Stimulated activated CD8-positive, alpha-beta memory T cell treated with anti-CD3 and anti-CD28 coated beads, Interleukin-12 subunit alpha, Interleukin-12 subunit beta, amount 100 ng/mL, for 24 hours (primary cell): ENCODE results near the gene DNASE1.
"Not testable (repeated sequence)": the region's sequence is repeated elsewhere in the genome, so short reads cannot be mapped to it uniquely, and the experiment has no call there.

Experiments
- DNase-seq: peaks from one replicate; pipeline ENCODE4 v3.0.0-alpha.2; 2020; ENCODE audit errors: extremely low read depth

The DNASE1 gene

GRCh38 chr16:3640632-3641501 is 13.6 kb upstream of the DNASE1 start:
- DNase-seq: no peak

DNA sequence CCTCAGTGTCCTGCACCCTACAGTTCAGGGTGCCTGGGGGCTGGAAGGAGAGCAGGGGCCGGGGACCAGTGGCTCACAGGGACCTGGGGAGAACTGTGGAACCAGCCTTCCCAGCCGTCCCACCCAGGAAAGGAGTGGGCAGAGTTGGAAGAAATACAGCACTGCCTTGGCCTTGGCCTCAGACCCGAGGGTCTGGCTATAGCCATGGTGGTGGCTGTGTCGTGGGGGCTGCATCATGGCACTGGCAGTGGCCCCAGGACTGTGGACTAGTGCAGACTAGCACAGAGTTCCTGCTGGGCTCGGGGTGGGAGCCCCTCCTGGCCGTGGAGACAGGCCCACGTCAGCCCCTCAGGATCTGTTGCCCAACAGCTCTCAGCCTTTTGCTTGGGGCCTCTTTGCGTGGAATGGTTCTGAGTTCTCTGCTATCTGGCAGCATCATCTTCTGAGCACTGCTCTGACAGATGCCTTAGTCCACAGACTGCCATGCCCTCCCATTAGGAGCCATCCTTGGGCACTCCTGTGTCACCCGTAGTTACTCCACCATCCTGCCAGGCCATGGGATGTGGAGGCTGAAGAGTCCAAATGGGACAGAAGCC is 12.6 kb upstream of the DNASE1 start:
- no peak for DNase-seq

DNA sequence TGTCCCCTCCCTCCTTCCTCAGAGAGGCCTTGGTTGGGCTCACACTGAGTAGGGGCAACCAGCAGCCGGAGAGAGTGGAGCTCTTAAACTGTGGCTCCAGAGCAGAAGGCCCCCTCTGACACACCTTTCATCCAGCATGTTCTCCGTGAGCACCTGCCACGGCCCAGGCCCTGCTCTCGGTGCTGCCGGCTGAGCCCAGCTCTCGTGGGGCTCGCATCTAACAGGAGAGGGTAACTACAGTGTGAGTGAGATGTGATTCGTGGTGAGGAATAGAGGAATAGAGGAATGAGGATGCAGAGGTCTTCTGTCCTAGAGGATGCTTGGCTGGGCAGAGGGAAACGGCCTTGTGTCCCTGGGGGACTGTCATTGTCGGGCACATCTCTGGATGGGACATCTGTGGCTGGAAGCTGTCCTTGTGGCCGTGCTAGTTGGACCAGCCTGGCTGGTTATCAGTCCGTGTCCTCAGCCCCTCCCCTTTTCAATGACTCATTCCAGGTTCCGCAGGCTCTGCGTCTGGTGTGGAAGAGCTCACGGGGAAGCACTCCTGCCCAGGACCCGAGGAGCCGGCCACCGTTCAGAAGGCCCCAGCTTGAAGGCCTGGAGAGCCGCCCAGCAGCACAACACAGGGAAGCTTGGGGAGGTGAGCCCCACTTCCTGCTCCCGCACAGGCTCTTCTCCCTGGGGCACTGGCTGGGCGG is 11.9 kb upstream of the DNASE1 start:
- DNase-seq: no peak

- no peak for DNase-seq
These were observed 11.3 kb upstream of the DNASE1 start for GRCh38 chr16:3643095-3643730.

DNA sequence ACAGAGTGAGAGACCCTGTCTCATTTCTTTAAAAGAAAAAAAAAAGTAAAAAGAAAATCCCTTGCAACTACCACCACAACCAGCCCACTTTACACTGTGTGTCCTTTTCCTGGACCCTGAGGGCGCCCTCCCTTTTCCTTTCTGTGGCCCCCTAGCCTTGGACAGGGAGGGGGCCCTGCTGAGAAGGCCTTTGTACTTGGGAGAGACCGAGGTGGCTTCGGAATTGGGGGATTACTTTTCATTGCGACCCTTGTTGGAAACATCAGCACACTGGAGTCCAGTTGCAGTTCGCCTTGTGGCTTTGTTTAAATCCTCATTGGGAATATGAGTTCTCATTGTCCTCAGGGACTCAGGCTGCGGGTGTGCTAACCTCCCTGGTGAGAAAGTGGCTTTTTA is 9.4 kb upstream of the DNASE1 start:
- no peak for DNase-seq

DNA sequence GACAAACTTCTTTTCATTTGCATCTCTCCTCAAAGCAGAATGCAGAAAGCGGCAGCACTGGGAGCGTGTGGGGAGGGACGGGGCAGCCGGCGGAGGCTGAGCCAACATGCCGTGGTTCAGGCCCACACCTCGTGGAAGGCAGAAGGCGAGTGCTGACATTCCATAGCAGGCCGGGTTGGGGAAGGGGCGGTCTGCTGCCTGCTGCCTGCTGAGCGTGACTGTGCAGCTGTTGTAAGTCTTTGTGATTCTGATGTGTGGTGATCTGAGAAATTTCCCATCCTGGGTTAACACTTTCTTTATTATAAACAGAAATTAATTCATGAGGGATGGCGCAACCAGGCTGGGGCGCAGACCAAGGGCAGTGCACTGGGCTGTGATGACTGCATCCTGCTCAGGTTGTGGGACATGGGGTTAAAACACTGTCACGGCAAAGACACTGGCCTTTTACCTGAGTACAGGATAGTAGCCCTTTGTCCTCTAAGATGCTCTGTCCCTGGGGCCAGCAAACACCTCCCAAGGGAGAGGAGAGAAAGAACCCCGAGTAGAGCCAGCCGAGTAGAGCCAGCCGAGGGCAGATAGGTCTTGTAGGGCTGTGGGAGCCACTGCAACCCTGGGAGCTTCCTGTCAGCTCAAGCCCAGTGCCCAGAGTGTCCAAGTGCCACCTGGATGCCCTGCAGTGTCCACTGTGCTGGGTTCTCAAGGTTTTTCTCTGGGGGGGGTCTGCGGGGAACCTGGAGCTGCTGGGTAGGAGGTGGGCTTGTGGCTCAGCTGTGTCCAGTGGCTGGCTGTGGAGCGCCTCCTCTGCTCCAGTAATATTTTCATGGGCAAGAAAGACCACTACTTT is 8.8 kb upstream of the DNASE1 start:
- DNase-seq: no peak

GRCh38 chr16:3646348-3646920 is 8.1 kb upstream of the DNASE1 start:
- DNase-seq: no peak

DNA sequence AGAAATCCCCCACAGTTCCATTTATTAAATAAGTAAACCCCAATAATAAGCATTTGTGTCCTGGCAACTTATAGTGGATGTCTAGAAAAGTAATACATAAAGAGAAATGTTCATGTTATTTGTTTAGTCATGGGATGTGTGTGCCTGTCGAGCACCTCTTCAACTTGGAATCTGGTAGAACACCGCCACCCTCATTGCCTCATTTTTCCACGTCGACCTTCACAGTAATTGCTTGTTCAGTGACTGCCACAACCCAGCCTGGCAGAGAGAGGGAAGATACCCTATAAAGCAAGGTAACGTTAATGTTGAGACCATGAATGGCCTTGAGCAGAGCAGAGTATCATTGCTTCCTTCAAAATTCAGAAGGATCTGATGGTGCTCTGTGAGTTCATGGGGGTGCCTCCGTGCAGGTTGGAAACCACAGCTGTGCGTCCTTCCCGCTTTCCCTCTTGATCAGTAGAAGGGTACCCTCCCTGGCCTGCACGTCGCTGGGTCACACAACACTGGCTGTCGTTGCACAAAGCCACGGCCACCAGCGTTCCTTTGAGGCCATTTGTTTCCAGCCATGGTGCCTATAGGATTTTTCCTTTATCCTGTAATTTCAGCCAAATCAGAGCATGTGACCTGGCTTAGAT is 3.7 kb upstream of the DNASE1 start:
- no peak for DNase-seq

DNA sequence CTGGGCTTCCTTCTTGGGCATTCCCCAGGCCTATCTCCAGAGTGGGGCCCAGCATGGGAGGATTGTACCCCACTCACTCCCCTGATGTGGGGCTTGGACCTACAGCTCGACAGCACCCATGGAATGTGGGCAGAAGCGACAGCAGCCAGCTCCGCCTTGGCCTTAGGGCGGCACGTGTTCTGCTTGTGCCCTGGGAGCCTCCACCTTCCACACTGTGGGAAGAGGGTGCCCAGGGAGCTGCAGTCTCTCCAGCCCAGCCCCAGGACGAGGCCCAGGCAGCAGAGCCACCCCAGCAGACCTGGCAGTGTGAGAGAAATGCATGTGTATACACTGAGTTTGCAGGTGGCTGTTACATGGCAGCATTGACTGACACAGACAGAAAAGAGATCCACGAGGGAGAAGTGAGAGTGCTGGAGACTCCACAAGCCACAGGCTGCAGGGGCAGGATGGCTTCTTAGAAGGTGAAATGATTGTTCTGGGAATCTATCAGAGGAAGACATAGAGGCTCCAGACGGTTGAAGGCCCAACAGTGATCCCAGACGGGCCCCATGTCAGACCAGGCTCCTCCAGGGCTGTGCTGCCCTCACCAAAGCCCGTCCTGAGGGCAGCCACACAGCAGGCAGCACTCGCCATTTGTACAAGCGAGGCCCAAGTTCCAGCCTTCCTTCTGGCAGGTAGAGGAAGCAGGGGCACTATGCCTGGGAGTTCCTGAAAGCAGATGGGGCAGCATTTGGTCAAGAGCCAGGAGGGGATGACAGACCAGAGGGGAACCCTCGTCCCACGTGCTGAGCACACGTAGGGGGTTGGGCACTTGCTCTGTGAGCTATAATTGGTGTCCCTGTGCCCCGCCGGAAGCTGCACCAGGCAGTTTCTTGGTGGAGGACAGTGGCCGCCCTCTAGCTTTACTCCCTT is 2.8 kb upstream of the DNASE1 start:
- DNase-seq: no peak

DNA sequence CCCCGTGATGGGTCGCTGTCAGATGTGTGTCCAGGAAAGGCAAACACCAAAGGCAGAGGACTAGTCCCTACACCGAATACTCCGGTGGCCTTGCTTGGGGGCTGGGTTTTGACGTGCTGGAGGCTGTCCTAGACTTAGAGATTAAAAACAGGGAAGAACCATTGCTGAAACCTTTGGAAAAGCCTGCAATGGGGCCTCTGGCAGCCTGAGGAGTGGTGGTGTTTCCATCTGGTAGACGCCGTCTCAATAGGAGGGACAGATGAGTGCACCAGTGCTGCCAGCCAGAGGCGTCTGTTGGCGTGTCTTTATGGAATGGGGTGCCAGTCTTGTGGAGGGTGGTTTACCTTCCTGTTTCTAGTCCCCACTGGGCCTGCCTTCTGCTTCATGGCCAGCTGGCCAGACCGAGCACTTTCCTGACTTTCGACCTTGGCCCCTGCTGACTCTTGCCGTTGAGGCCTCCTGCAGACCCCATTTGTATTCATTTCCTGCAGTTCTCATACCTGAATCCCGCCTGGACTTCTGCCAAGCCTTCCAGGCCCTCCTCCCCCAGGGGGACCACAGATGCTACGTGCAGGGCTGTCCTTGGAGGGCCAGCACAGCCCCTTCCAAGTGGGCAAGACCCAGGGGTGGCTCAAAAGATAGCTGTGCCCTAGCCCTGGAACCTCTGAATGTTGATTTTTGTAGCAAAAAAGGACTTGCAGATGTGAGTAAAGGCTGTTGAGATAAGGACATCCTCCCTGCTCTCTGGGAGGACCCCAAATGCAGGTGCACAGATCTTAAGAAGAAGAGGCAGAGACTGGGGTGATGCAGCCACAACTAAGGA is 1.9 kb upstream of the DNASE1 start:
- DNase-seq: no peak

GRCh38 chr16:3655030-3655395 is 522 bp downstream of the DNASE1 start:
- DNase-seq: no peak

GRCh38 chr16:3655396-3656159 is 1.1 kb downstream of the DNASE1 start:
- no peak for DNase-seq

- DNase-seq: not testable (repeated sequence)
These were observed 1.6 kb downstream of the DNASE1 start for GRCh38 chr16:3656160-3656490.

- peak; percentile 14 for DNase-seq
These were observed 2.3 kb downstream of the DNASE1 start for GRCh38 chr16:3656491-3657468.

DNA sequence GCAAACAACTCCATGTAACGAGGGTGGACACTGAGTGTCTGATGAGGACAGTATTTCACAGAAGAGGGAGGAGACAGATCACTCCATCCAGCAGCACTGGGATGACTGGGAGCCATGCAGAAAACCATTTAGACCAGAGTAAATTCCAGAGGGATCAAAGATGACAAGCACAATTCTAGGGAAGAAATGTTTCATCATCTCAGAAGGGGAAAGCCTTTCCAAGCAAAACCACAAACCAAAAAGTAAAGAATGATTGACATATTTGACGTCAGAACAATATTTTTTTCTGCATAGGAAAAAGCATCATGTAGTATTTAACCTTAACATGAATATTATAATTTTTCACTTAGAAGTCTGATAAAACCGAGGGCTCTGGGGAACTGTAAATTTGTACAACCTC is 4.8 kb downstream of the DNASE1 start:
- no peak for DNase-seq

- no peak for DNase-seq
These were observed 6.8 kb downstream of the DNASE1 start for GRCh38 chr16:3661311-3661710.

- DNase-seq: no peak
These were observed 7.4 kb downstream of the DNASE1 start for GRCh38 chr16:3661922-3662321.
